NCI-H345 treated with DMSO at 0.1 percent for 48 hours (cell line): ENCODE results near the gene KCNF1.

Experiments
- DNase-seq: peaks from one replicate; lab custom pipeline; 2025; ENCODE audit not compliant: unreplicated experiment; lab: John Stamatoyannopoulos, UW

The KCNF1 gene

DNA sequence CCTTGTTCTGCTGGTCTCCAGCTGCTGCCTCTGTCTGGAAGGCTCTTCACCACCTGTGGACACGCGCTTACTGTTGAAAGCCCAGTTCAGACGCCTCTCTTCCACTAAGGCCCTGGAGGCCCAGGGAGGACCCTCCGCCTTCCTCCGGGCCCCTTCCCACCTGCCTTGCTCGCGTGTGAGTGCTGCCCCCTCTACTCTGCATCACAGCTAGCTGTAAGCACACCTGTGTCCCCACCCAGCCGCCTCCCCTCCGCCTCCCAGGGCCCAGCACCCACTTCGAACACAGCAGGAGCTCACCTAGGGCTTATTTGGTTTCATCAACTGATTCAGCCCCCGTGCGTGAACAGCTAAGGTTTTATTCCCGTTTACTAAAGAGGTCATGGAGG, 49.7 kb downstream of the KCNF1 start:
- no peak for DNase-seq

DNA sequence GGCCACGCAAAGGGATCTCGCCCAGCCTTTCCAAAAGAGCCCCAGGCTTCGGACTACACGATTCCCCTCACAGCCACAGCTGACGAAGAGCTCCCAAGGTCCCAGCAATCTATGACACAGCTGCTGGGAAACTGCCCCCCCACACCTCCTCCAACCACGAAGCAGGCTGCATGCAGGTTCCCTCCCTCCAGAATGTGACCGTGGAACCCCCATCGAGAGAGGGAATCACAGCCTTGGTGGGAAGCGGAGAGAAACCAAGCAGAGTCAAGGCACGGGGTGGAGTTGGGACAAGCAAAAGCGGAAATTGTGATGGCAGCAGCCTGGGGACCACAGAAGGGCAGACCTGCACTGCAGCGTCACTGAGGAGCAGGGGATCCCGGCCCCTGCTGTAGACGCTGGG, 50.3 kb downstream of the KCNF1 start:
- DNase-seq, result no peak

DNA sequence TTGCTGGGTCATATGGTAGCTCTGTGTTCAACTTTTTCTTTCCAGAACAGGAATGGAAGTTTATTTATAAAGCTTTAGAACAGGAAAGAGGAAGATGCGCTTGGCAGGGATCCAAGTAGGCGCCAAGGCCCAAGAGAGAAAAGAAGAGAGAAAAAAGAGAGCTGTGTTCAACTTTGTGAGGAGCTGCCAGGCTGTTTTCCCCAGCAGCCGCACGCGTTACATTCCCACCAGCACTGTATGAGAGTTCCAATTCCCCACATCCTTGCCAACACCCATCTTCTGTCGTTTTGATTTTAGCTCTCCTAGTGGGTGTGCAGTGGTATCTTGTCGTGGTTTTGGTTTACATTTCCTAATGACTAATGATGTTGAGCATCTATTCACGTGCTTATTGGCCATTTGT, 51.4 kb downstream of the KCNF1 start:
- no peak for DNase-seq
